GM12878 (cell line): ENCODE results near the gene NEGR1.

ENCODE experiments used
- BMI1 ChIP-seq: fragments of 450-650 bp; IDR thresholded peaks from 2 replicates; pipeline ENCODE4 v1.6.1; 2016; ENCODE audit warnings: mild to moderate bottlenecking, moderate library complexity, borderline replicate concordance
- POLR2AphosphoS5 ChIP-seq: IDR thresholded peaks from 2 replicates; pipeline ENCODE4 v1.6.1; 2011; ENCODE audit warnings: mild to moderate bottlenecking, low read length, inconsistent platforms
- TF ChIP-seq, protein P1 (sequence below): fragments of 450-650 bp; IDR thresholded peaks from 2 replicates; pipeline ENCODE4 v1.6.1; 2017; ENCODE audit warnings: mild to moderate bottlenecking, moderate library complexity
- TF ChIP-seq, protein P2 (sequence below): IDR thresholded peaks from 2 replicates; pipeline ENCODE4 v1.6.1; 2011; ENCODE audit warnings: low read depth, mild to moderate bottlenecking, low read length, moderate library complexity, borderline replicate concordance; ENCODE audit errors: extremely low read depth

DNA sequence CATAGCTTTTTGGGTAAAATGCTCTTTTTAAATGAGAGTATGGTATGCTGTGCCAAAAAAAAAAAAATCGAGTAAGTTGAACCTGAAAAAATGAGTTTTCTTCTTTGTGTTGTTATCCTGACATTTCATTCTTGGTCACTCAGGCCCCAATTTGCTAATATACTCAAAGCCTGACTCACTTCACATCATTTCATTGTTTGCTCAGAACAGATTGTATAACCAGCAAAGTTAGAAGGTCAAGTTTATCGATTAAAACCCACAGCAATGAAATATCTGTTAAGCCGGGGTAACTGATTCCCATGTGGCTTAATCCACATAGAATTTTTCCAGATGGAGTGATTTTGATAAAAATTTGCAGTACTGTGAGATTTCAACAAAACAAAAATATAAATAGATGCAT is 363.7 kb downstream of the NEGR1 start:
- TF ChIP-seq, protein P1, sequence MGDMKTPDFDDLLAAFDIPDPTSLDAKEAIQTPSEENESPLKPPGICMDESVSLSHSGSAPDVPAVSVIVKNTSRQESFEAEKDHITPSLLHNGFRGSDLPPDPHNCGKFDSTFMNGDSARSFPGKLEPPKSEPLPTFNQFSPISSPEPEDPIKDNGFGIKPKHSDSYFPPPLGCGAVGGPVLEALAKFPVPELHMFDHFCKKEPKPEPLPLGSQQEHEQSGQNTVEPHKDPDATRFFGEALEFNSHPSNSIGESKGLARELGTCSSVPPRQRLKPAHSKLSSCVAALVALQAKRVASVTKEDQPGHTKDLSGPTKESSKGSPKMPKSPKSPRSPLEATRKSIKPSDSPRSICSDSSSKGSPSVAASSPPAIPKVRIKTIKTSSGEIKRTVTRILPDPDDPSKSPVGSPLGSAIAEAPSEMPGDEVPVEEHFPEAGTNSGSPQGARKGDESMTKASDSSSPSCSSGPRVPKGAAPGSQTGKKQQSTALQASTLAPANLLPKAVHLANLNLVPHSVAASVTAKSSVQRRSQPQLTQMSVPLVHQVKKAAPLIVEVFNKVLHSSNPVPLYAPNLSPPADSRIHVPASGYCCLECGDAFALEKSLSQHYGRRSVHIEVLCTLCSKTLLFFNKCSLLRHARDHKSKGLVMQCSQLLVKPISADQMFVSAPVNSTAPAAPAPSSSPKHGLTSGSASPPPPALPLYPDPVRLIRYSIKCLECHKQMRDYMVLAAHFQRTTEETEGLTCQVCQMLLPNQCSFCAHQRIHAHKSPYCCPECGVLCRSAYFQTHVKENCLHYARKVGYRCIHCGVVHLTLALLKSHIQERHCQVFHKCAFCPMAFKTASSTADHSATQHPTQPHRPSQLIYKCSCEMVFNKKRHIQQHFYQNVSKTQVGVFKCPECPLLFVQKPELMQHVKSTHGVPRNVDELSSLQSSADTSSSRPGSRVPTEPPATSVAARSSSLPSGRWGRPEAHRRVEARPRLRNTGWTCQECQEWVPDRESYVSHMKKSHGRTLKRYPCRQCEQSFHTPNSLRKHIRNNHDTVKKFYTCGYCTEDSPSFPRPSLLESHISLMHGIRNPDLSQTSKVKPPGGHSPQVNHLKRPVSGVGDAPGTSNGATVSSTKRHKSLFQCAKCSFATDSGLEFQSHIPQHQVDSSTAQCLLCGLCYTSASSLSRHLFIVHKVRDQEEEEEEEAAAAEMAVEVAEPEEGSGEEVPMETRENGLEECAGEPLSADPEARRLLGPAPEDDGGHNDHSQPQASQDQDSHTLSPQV = no peak
- TF ChIP-seq, protein P2, sequence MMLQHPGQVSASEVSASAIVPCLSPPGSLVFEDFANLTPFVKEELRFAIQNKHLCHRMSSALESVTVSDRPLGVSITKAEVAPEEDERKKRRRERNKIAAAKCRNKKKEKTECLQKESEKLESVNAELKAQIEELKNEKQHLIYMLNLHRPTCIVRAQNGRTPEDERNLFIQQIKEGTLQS = no peak
- TF ChIP-seq POLR2AphosphoS5 = no peak
- TF ChIP-seq BMI1 = no peak
